GM18502 (cell line): ENCODE results near the gene PLCXD3.

ENCODE experiments used
- ATAC-seq: cut with Tn5 transposase; IDR thresholded peaks from one replicate; pipeline ENCODE4 v1.9.1; 2021; ENCODE audit warnings: mild to moderate bottlenecking; ENCODE audit not compliant: unreplicated experiment, poor library complexity

PLCXD3 gene

DNA sequence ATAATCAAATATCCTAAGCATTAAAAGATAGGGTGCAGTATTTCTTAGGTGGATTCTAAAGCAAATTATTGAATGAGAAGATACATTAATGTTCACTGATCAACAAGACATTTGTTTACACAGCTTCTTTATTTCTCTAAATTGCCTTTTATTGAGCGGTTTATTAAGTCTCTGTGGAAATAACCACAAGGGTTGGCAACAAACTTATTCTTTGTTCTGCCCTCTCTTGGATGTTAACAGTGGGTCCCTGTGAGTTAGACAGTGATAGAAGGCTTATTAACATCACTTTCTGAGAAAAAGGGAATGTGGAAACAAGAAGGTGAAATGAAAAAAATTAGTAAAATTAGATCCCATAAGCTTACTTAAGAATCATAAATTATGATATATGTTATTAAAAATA, 214.3 kb downstream of the PLCXD3 start:
- ATAC-seq = no peak

DNA sequence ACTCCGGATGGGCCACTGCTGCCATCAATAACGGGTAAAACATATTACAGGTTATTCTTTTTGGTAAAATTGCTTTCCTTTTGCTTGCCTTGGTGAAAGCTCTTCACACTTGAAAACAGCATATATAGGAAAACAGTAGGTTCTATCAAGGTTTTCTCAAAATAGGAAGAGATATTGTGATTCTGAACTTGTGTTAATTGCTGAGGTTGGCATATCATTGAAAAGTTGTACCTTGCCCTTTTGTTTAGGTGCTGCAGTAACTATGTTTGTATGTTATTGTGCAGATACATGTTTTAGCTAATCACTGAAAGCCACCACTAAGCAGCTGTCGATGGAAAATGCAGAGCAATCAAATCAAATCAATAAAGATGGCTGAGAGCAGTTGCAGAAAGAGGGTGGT, 219.1 kb downstream of the PLCXD3 start:
- ATAC-seq = no peak

GRCh38 chr5:41290810-41291209, 219.6 kb downstream of the PLCXD3 start:
- ATAC-seq = no peak

- ATAC-seq = no peak
Observed at GRCh38 chr5:41289970-41290464, 220.4 kb downstream of the PLCXD3 start.

- ATAC-seq = no peak
Observed at GRCh38 chr5:41286696-41287095, 223.7 kb downstream of the PLCXD3 start.

DNA sequence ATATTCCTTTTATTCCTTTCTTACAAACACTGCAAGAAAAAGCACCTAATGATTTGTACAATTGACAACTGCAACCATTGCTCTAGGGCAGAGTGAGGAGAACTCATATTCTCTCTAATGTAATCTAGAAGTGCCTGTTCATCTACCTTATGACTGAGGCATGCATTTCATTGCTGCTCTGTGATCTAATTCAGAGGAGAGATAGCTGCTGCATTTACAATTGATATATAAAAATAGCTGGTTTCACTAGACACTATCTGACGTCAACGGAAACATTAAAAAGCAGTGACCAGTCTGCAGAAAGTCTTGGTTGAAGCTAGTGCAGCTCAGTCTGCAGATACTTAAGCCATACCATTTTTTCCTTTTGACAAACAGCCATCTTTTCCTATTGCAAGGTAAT, 224.2 kb downstream of the PLCXD3 start:
- no peak for ATAC-seq

- ATAC-seq = no peak
Observed at GRCh38 chr5:41284938-41285337, 225.5 kb downstream of the PLCXD3 start.

GRCh38 chr5:41281215-41281810, 229.1 kb downstream of the PLCXD3 start:
- ATAC-seq = peak; percentile 70

GRCh38 chr5:41279040-41279439, 231.4 kb downstream of the PLCXD3 start:
- ATAC-seq = no peak

GRCh38 chr5:41277476-41278245, 232.7 kb downstream of the PLCXD3 start:
- no peak for ATAC-seq

GRCh38 chr5:41275813-41276512, 234.4 kb downstream of the PLCXD3 start:
- ATAC-seq = peak; percentile 82

- peak; percentile 84 for ATAC-seq
Observed at GRCh38 chr5:41270423-41271251, 239.8 kb downstream of the PLCXD3 start.

DNA sequence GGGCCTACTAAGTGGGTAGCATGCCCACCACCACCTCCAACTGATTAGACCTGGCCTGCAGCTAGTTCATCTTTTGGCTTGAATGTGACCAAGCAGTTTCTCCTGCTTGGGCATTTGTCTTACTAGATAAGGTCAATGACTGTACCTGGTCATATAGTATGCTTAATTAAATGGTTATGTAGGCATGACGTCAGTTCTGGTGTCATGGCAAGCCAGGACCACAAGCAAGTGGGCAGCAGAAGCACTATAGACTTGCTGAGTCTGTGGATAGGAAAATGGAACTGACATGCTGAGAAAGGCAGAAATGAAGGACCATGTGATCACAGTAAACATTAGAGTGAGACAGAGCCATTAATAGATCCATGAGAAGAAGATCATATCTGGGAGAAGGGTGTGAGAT, 241.5 kb downstream of the PLCXD3 start:
- ATAC-seq = no peak

GRCh38 chr5:41266377-41266776, 244.0 kb downstream of the PLCXD3 start:
- ATAC-seq = no peak

DNA sequence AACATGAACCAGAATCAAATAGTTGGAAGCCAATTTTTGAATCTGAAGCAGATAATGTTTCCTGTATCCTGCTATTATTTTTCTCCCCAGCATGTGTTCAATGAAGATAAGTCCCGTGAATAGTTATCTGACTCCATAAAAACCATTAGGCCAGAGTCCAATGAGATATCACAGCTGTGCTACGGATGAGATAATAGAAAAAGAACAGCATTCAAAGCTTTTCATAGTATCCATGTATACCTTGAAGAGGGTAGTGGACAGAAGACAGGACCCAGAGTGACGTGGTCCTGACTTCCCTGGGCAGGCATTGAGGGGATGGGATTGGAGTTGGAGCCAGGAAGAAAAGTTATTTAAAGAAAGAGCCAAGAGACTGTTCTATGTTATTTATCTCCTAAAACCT, 246.4 kb downstream of the PLCXD3 start:
- ATAC-seq = no peak

- no peak for ATAC-seq
Observed at GRCh38 chr5:41263335-41263734, 247.1 kb downstream of the PLCXD3 start.
